Osteoblast (primary cell): ENCODE results near the gene ARMC7. TPM values are rescaled to one million over a fixed set of nuclear protein-coding genes. Genes with fewer than 3 reads are reported as not detected.

Source experiments
- DNase-seq: peaks from one replicate; pipeline ENCODE4 v3.0.0; 2011; ENCODE audit warnings: low spot score, mixed read lengths; ENCODE audit not compliant: insufficient read length; ENCODE audit errors: missing footprints
- H2AFZ ChIP-seq: 2 replicates; pipeline ENCODE4 v1.6.0; 2011; ENCODE audit warnings: mild to moderate bottlenecking, low read length
- H3K27ac ChIP-seq: 2 replicates; pipeline ENCODE4 v1.5.1; 2011; ENCODE audit warnings: mild to moderate bottlenecking, low read depth, low read length, moderate library complexity
- H3K27me3 ChIP-seq: 2 replicates; pipeline ENCODE4 v1.6.0; 2012; ENCODE audit warnings: mild to moderate bottlenecking, control low read depth, inconsistent platforms, low read length, moderate library complexity; ENCODE audit not compliant: insufficient read depth
- H3K36me3 ChIP-seq: 2 replicates; pipeline ENCODE4 v1.5.1; 2011; ENCODE audit warnings: mild to moderate bottlenecking, low read length, control low read depth, moderate library complexity; ENCODE audit not compliant: insufficient read depth
- H3K4me1 ChIP-seq: 2 replicates; pipeline ENCODE4 v1.5.1; 2011; ENCODE audit warnings: mild to moderate bottlenecking, low read length, control low read depth, moderate library complexity; ENCODE audit not compliant: insufficient read depth
- H3K4me2 ChIP-seq: 2 replicates; pipeline ENCODE4 v1.6.0; 2011; ENCODE audit warnings: mild to moderate bottlenecking, low read length; ENCODE audit not compliant: insufficient read depth
- H3K4me3 ChIP-seq: fragments of 200-600 bp; sonication (generic); 3 replicates; pipeline ENCODE4 v1.5.1; 2012; ENCODE audit warnings: mild to moderate bottlenecking, low read length, inconsistent platforms; ENCODE audit not compliant: insufficient read depth
- H3K79me2 ChIP-seq: 2 replicates; pipeline ENCODE4 v1.6.0; 2012; ENCODE audit warnings: mild to moderate bottlenecking, low read length, control low read depth, inconsistent platforms; ENCODE audit not compliant: insufficient read depth
- H3K9me3 ChIP-seq: 2 replicates; pipeline ENCODE4 v1.5.1; 2011; ENCODE audit warnings: low read depth, low read length, control low read depth
- H4K20me1 ChIP-seq: 2 replicates; pipeline ENCODE4 v1.6.0; 2012; ENCODE audit warnings: mild to moderate bottlenecking, low read length, control low read depth; ENCODE audit not compliant: insufficient read depth
- CTCF ChIP-seq: IDR thresholded peaks from 2 replicates; pipeline ENCODE4 v1.5.1; 2011; ENCODE audit warnings: mild to moderate bottlenecking, low read depth, low read length, moderate library complexity; ENCODE audit errors: extremely low read depth
- total RNA-seq: library from RNA; depleted of rRNA; stranded (reverse); fragments of >200 nt; gene quantifications from 2 replicates; pipeline ENCODE4 v1.2.3, GENCODE V29; 2012

The ARMC7 gene
- total RNA-seq, 1 donor = 3.3 TPM

DNA sequence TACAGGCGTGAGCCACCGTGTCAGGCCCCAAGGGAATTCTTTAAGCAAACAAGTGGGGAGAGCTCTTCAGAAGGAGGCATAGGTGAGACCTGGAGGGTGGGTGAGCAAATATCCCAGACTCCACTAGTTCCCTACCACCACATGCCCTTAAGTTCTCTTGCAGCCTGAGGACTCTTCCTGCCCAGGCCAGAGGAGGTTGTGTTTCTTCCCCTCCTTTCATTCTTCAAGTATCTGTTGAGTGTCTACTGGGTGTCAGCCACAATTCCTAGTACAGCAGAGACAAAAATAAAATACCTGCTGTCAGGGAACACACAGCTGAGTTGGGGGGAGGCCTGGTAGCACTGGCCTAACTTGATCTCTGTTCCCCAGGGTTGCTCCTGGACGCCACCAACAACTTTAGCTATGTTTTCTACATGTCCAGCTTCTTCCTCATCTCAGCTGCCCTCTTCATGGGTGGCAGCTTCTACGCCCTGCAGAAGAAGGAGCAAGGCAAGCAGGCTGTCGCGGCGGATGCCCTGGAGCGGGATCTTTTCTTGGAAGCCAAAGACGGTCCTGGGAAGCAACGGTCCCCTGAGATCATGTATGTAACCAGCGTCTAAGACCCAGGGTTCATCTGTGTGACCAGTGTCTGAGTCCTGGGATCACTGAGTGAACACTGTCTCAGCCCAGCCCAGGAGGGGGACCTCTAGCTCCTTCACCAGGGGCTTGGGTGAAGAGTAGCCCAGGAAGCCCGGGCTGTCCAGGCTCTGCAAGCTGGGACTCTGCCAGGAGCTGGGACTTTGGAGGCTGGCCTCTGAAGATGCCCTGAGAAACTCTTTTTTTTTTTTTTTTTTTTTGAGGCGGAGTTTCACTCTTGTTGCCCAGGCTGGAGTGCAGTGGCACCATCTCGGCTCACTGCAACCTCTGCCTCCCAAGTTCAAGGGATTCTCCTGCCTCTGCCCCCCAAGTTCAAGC lies 5.9 kb upstream of the ARMC7 start:
- no peak overlapping the region for H3K4me2 ChIP-seq
- DNase-seq = peak; percentile 52

GRCh38 chr17:75105126-75106080 lies 4.4 kb upstream of the ARMC7 start:
- TF ChIP-seq CTCF = peak; percentile 65
- Histone ChIP-seq H2AFZ (no peak overlapping the region), H3K27me3 (no peaks in the 10 kb centered on the region), H3K9me3 (no peaks in the 10 kb centered on the region), H3K36me3 (peaks cover 7% of the 10 kb centered on the region), H3K79me2 (peaks cover 2% of the 10 kb centered on the region), H4K20me1 (no peaks in the 10 kb centered on the region), H3K4me2 (no peak overlapping the region), H3K27ac (no peak overlapping the region), H3K4me3 (no peak overlapping the region), H3K4me1 (peaks cover 3% of the 10 kb centered on the region)
- peak; percentile 91 for DNase-seq

More for the DNA sequence above, 5.9 kb upstream of the ARMC7 start:
- Histone ChIP-seq H3K4me3 (no peak overlapping the region), H4K20me1 (no peaks in the 10 kb centered on the region), H3K4me1 (no peaks in the 10 kb centered on the region), H3K79me2 (no peaks in the 10 kb centered on the region), H3K36me3 (peaks cover 11% of the 10 kb centered on the region), H3K9me3 (no peaks in the 10 kb centered on the region), H2AFZ (no peak overlapping the region), H3K27ac (no peak overlapping the region), H3K27me3 (no peaks in the 10 kb centered on the region)
- TF ChIP-seq CTCF = no peak

DNA sequence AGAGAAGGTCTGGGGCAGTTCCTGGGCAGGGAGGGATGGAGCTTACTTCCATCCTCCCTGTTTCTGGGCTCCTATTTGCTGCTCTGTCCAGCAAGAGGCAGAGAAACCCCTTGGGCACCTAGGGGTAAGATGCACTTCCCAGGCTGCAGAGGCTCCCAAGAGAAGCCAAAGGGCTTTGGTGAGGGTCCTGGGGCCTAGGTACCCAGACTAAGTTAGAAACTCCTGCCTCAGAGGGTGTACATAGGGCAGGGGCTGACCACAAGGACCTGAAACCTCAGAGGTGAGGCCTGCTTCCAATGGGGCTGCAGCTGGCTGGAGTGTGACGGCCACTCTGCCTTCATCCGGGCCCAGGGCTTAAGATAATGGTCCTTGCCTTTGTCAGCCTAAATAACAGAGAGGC lies 1.6 kb upstream of the ARMC7 start:
- no peak overlapping the region for H3K27ac ChIP-seq
- peaks cover 3% of the 10 kb centered on the region for H3K36me3 ChIP-seq
- no peak overlapping the region for H3K4me3 ChIP-seq
- DNase-seq = peak; percentile 14
- H3K27me3 ChIP-seq = no peaks in the 10 kb centered on the region
- no peak overlapping the region for H3K4me2 ChIP-seq
- no peaks in the 10 kb centered on the region for H3K9me3 ChIP-seq
- no peaks in the 10 kb centered on the region for H4K20me1 ChIP-seq
- H2AFZ ChIP-seq = no peak overlapping the region
- peaks cover 8% of the 10 kb centered on the region for H3K79me2 ChIP-seq
- TF ChIP-seq CTCF = no peak
- peaks cover 3% of the 10 kb centered on the region for H3K4me1 ChIP-seq
